ENCODE data around the gene EEFSEC. TPM values are rescaled to one million over a fixed set of nuclear protein-coding genes. Genes with fewer than 3 reads are reported as not detected.

EEFSEC gene
- total RNA-seq, 1 experiment from 2014 or later = 9.5 TPM

- Histone ChIP-seq H3K4me1 (ENCODE audit: insufficient read depth, low read length) (no peaks in the 10 kb centered on the region; the same call in 1 of the 2 replicates), H3T11ph (ENCODE audit: low read length) (no peak overlapping the region), H2BK120ac (ENCODE audit: low read depth, low read length, poor library complexity, severe bottlenecking) (no peak overlapping the region), H3K9me3 (ENCODE audit: control insufficient read depth, low read depth, low read length) (no peaks in the 10 kb centered on the region), H3K14ac (ENCODE audit: insufficient read depth, low read length) (no peak overlapping the region; the same call in 1 of the 2 replicates), H3K27me3 (ENCODE audit: insufficient read depth, low read length) (no peaks in the 10 kb centered on the region), H4K20me1 (ENCODE audit: control insufficient read depth, insufficient read depth, insufficient read length) (no peaks in the 10 kb centered on the region), H3K79me1 (ENCODE audit: insufficient read depth, low read depth, low read length, poor library complexity, severe bottlenecking) (no peaks in the 10 kb centered on the region), H4K91ac (ENCODE audit: insufficient read length, low read depth, low read length) (no peak overlapping the region), H2BK5ac (ENCODE audit: insufficient read length, low read length) (no peak overlapping the region), H3K23me2 (ENCODE audit: insufficient read length, low read depth, low read length, poor library complexity, severe bottlenecking) (no peaks in the 10 kb centered on the region), H3K18ac (ENCODE audit: insufficient read length, low read depth, low read length) (no peak overlapping the region), H4K8ac (replicated peaks; ENCODE audit: insufficient read length, low read depth, low read length) (no peak overlapping the region), H3K79me2 (ENCODE audit: insufficient read depth, low read length) (no peaks in the 10 kb centered on the region), H3K4ac (ENCODE audit: low read depth, low read length) (no peak overlapping the region), H2BK12ac (ENCODE audit: insufficient read length, low read depth, low read length) (no peak overlapping the region), H3K4me2 (ENCODE audit: insufficient read depth, insufficient read length, low read length) (no peak overlapping the region), H3K9ac (ENCODE audit: extremely low read depth, insufficient read length, low read length) (no peak overlapping the region), H4K5ac (ENCODE audit: insufficient read length, low read depth, low read length) (no peak overlapping the region), H2AK5ac (ENCODE audit: insufficient read length, low read length) (no peak overlapping the region), H2AFZ (ENCODE audit: low read length) (no peak overlapping the region), H3K27ac (ENCODE audit: insufficient read length, low read depth, low read length) (no peak overlapping the region), H2BK20ac (ENCODE audit: low read depth, low read length, poor library complexity, severe bottlenecking) (no peak overlapping the region), H3K23ac (ENCODE audit: insufficient read length, low read depth, low read length) (no peak overlapping the region), H3K56ac (ENCODE audit: insufficient read length, low read depth, low read length) (no peak overlapping the region), H2BK15ac (ENCODE audit: low read depth, low read length) (no peak overlapping the region)
- H3K4me1 Mint-ChIP-seq = peaks cover 22 to 53% of the 10 kb centered on the region in 2 experiments
- no peaks in the 10 kb centered on the region for H3K9me3 Mint-ChIP-seq
- DNase-seq = no peak
- H3K36me3 Mint-ChIP-seq (ENCODE audit: insufficient read depth in 1 of 3, low read depth in 3 of 3) = no peaks in the 10 kb centered on the region
- WGBS (ENCODE audit: extremely low coverage, insufficient read length, low lambda C conversion rate) = no CpG with 5 or more reads among the region's 23 CpGs
- peak overlapping the region in 1 of 3 experiments; percentile 57; a peak in 1 of 7 replicates for H3K27ac Mint-ChIP-seq
- TF ChIP-seq CTCF (conservative IDR thresholded peaks at IDR 0.05) = no peak
- no peak overlapping the region for H3K4me3 Mint-ChIP-seq
- no peaks in the 10 kb centered on the region; the same call in 1 of the 2 replicates for H3K27me3 Mint-ChIP-seq (ENCODE audit: low read depth)
These were observed 251.2 kb downstream of the EEFSEC start for GRCh38 chr3:128404276-128405068.
